22Rv1 (cell line): Measurements from ENCODE around the gene MAU2.

ENCODE experiments used
- CTCF ChIP-seq: fragments of 450-650 bp; IDR thresholded peaks from 2 replicates; pipeline ENCODE4 v1.5.1; 2017; ENCODE audit warnings: mild to moderate bottlenecking
- ZFX ChIP-seq: fragments of 450-650 bp; IDR thresholded peaks from 2 replicates; pipeline ENCODE4 v1.6.1; 2017; ENCODE audit warnings: antibody characterized with exemption, borderline replicate concordance

DNA sequence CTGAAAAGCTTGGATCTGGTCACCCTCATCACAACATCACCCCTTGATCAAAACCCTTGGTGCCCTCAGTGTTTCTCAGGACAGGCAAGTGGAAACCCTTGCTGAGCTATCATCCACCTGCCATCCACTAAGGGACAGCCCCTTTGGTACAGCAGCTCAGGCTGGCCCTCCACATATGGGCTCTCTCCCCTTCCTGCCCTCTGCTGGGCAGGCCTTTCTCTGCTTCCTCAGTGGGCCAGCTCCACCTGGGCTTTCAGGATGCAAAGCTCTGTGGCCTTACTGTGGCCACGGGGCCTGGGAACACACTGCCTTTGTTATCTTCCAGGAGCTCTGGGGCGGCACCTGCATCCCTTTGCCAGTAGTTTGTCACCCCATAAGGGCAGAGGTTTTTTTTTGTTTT lies 5.2 kb upstream of the MAU2 start:
- TF ChIP-seq CTCF (no peak; the same call in 1 of the 2 replicates), ZFX (no peak)
